GM19397 (cell line): ENCODE results near the gene SRA1.
"Not testable (repeated sequence)": the region's sequence is repeated elsewhere in the genome, so short reads cannot be mapped to it uniquely, and the experiment has no call there.

Experiments used
- ATAC-seq: cut with Tn5 transposase; IDR thresholded peaks from one replicate; pipeline ENCODE4 v1.9.1; 2021; ENCODE audit warnings: mild to moderate bottlenecking, moderate library complexity; ENCODE audit not compliant: unreplicated experiment

Gene SRA1

GRCh38 chr5:140557136-140557805, at the start of gene SRA1:
Gene SRA1, minus strand, starts transcription at chr5:140557473. Its CDS starts 21 bp downstream, at chr5:140557452.
- ATAC-seq = peak; percentile 98

GRCh38 chr5:140607031-140607430, 49.8 kb upstream of the SRA1 start:
- no peak for ATAC-seq

GRCh38 chr5:140605879-140606278, 48.6 kb upstream of the SRA1 start:
- no peak for ATAC-seq

- ATAC-seq = no peak
These were observed 46.5 kb upstream of the SRA1 start for GRCh38 chr5:140603734-140604133.

- ATAC-seq = not testable (repeated sequence)
These were observed 46.1 kb upstream of the SRA1 start for GRCh38 chr5:140603446-140603698.

- ATAC-seq = no peak
These were observed 44.9 kb upstream of the SRA1 start for GRCh38 chr5:140602147-140602546.

- no peak for ATAC-seq
These were observed 42.8 kb upstream of the SRA1 start for GRCh38 chr5:140600096-140600495.

- ATAC-seq = no peak
These were observed 41.6 kb upstream of the SRA1 start for GRCh38 chr5:140598836-140599235.

- no peak for ATAC-seq
These were observed 39.1 kb upstream of the SRA1 start for GRCh38 chr5:140596321-140596741.

- ATAC-seq = no peak
These were observed 38.4 kb upstream of the SRA1 start for GRCh38 chr5:140595538-140596300.

GRCh38 chr5:140594169-140594568, 36.9 kb upstream of the SRA1 start:
- ATAC-seq = no peak

- not testable (repeated sequence) for ATAC-seq
These were observed 35.8 kb upstream of the SRA1 start for GRCh38 chr5:140593070-140593469.

- ATAC-seq = no peak
These were observed 34.6 kb upstream of the SRA1 start for GRCh38 chr5:140591747-140592372.

- no peak for ATAC-seq
These were observed 33.6 kb upstream of the SRA1 start for GRCh38 chr5:140590861-140591260.

GRCh38 chr5:140588311-140589070, 31.2 kb upstream of the SRA1 start:
- ATAC-seq = no peak

- no peak for ATAC-seq
These were observed 30.2 kb upstream of the SRA1 start for GRCh38 chr5:140587495-140587894.

- not testable (repeated sequence) for ATAC-seq
These were observed 22.0 kb upstream of the SRA1 start for GRCh38 chr5:140579188-140579747.

- ATAC-seq = no peak
These were observed 19.5 kb upstream of the SRA1 start for GRCh38 chr5:140576776-140577201.

GRCh38 chr5:140575309-140575708, 18.0 kb upstream of the SRA1 start:
- ATAC-seq = no peak

- ATAC-seq = no peak
These were observed 16.9 kb upstream of the SRA1 start for GRCh38 chr5:140574165-140574564.

GRCh38 chr5:140573683-140574082, 16.4 kb upstream of the SRA1 start:
- no peak for ATAC-seq
